ENCODE data around the gene CDIP1.

CDIP1 gene

DNA sequence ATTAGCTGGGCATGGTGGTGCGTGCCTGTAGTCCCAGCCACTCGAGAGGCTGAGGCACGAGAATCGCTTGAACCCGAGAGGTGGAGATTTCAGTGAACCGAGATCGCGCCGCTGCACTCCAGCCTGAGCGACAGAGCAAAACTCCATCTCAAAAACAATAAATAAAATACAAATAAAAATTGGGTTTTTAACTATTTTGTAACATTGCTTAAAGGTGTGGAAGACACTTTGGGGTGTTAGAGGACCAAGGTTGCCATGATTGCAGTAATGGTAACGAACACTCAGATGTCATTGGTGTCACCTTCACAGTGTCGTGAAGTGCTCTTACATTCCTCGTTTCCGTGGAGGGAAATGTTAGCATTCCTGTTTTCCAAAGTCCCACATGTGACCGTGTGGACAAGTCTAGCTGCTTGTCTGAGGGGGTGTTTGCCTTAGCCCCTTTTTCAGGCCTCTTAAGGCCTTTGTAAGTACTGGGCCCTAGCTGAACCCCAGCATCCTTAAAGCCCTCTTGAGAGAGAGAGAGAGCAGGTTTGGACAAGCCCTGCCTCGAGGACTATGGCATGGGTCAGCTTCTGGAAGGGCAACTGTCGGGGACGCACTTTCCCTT, 26.2 kb upstream of the CDIP1 start:
- no peak overlapping the region for H2BK5ac ChIP-seq (ENCODE audit: low read depth, low read length, poor library complexity)
- no peak overlapping the region for H3K9ac ChIP-seq (ENCODE audit: low read length)
- H3K18ac ChIP-seq (ENCODE audit: low read length), result no peak overlapping the region
- H2BK12ac ChIP-seq (ENCODE audit: low read length), result no peak overlapping the region
- H3K4me1 ChIP-seq (ENCODE audit: control insufficient read depth in 1 of 2, insufficient read depth in 2 of 2, low read length in 2 of 2), result no peaks in the 10 kb centered on the region
- no peak overlapping the region for H2AFZ ChIP-seq (ENCODE audit: insufficient read depth, low read length, poor library complexity)
- H3K4ac ChIP-seq (ENCODE audit: low read depth, low read length), result no peak overlapping the region
- H2BK120ac ChIP-seq (ENCODE audit: insufficient read depth, low read length, poor library complexity), result no peak overlapping the region
- no peaks in the 10 kb centered on the region for H3K27me3 ChIP-seq (ENCODE audit: insufficient read depth, low read length)
- H3K14ac ChIP-seq (ENCODE audit: low read length), result no peak overlapping the region
- no peaks in the 10 kb centered on the region for H3K79me2 ChIP-seq (ENCODE audit: control insufficient read depth, insufficient read depth, low read length, poor library complexity)
- no peaks in the 10 kb centered on the region for H3K36me3 ChIP-seq (ENCODE audit: control insufficient read depth in 1 of 2, insufficient read depth in 2 of 2, low read length in 2 of 2)
- H3K27ac ChIP-seq (ENCODE audit: low read depth, low read length), result no peak overlapping the region
- no peak overlapping the region for H4K91ac ChIP-seq (ENCODE audit: low read depth, low read length)
- no peak for DNase-seq
- WGBS (ENCODE audit: extremely low coverage, insufficient coverage, insufficient read length), result no CpG with 5 or more reads among the region's 18 CpGs
- no peak overlapping the region for H3K23ac ChIP-seq (ENCODE audit: low read length)
- H3K9me3 ChIP-seq (ENCODE audit: insufficient read depth, low read depth, low read length), result no peaks in the 10 kb centered on the region
- no peak overlapping the region for H4K8ac ChIP-seq (ENCODE audit: low read depth, low read length)
- H4K12ac ChIP-seq (ENCODE audit: low read depth, low read length), result no peak overlapping the region
- no peak overlapping the region for H3K4me2 ChIP-seq (ENCODE audit: low read length)
- no peak overlapping the region for H2AK5ac ChIP-seq (ENCODE audit: low read length)
- no peak overlapping the region for H3K4me3 ChIP-seq (ENCODE audit: low read depth, low read length)
- no peaks in the 10 kb centered on the region for H3K79me1 ChIP-seq (ENCODE audit: low read length)

DNA sequence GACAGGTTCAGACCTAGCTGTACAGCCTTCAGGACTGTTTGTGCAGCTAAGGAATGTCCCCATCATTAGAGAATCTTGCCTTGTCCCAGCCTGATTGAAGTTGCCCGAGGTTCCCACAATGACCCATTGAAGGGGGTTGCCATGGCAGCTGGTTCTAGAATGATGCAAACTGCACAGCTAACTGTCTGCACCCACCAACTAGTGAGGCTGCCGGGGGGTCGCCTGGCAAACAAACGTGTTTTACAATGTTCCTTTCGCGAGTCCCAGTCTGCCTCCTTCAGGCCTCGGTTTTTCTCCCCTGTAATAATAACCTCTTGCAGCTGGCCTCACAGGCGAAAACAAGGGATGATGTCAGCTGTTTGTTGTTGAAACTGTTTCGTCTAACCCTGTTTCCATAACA, 23.0 kb upstream of the CDIP1 start:
- no peak overlapping the region for H3K4ac ChIP-seq (ENCODE audit: low read depth, low read length)
- H2AK5ac ChIP-seq (ENCODE audit: low read length), result no peak overlapping the region
- no peaks in the 10 kb centered on the region for H3K27me3 ChIP-seq (ENCODE audit: insufficient read depth, low read length)
- H3K18ac ChIP-seq (ENCODE audit: low read length), result no peak overlapping the region
- no peak overlapping the region for H3K23ac ChIP-seq (ENCODE audit: low read length)
- no peak overlapping the region for H3K14ac ChIP-seq (ENCODE audit: low read length)
- H3K9ac ChIP-seq (ENCODE audit: low read length), result no peak overlapping the region
- no peak overlapping the region for H4K12ac ChIP-seq (ENCODE audit: low read depth, low read length)
- H3K4me2 ChIP-seq (ENCODE audit: low read length), result no peak overlapping the region
- no peak overlapping the region for H2BK120ac ChIP-seq (ENCODE audit: insufficient read depth, low read length, poor library complexity)
- no peak overlapping the region for H3K4me3 ChIP-seq (ENCODE audit: low read depth, low read length)
- no peak overlapping the region for H3K27ac ChIP-seq (ENCODE audit: low read depth, low read length)
- no peaks in the 10 kb centered on the region for H3K79me2 ChIP-seq (ENCODE audit: control insufficient read depth, insufficient read depth, low read length, poor library complexity)
- DNase-seq, result no peak
- H2BK5ac ChIP-seq (ENCODE audit: low read depth, low read length, poor library complexity), result no peak overlapping the region
- H4K91ac ChIP-seq (ENCODE audit: low read depth, low read length), result no peak overlapping the region
- H3K9me3 ChIP-seq (ENCODE audit: insufficient read depth, low read depth, low read length), result peaks cover 2% of the 10 kb centered on the region
- WGBS (ENCODE audit: extremely low coverage, insufficient coverage, insufficient read length), result no CpG with 5 or more reads among the region's 9 CpGs
- no peak overlapping the region for H4K8ac ChIP-seq (ENCODE audit: low read depth, low read length)
- H3K4me1 ChIP-seq (ENCODE audit: control insufficient read depth in 1 of 2, insufficient read depth in 2 of 2, low read length in 2 of 2), result no peaks in the 10 kb centered on the region
- H3K79me1 ChIP-seq (ENCODE audit: low read length), result no peaks in the 10 kb centered on the region
- no peaks in the 10 kb centered on the region for H3K36me3 ChIP-seq (ENCODE audit: control insufficient read depth in 1 of 2, insufficient read depth in 2 of 2, low read length in 2 of 2)
- H2AFZ ChIP-seq (ENCODE audit: insufficient read depth, low read length, poor library complexity), result no peak overlapping the region
- H2BK12ac ChIP-seq (ENCODE audit: low read length), result no peak overlapping the region

DNA sequence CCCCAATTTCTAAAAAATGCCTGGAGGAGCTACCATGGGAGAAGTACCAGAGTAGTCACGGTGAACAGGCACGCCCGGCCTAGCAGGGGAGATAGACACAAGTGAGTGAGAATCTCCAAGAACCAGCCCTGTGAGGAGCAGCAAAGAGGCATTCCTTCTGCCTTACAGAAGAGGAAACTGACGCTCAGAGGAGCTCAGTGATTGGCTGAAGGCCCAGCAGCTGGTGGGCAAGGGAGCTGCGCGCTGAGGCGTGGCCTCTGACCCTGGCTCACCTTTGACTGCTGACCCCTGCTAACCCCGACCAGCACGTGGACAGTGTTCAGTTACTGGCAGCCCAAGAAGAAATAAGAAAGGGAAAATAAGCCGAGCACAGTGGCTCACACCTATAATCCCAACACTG, 19.4 kb upstream of the CDIP1 start:
- DNase-seq, result no peak

DNA sequence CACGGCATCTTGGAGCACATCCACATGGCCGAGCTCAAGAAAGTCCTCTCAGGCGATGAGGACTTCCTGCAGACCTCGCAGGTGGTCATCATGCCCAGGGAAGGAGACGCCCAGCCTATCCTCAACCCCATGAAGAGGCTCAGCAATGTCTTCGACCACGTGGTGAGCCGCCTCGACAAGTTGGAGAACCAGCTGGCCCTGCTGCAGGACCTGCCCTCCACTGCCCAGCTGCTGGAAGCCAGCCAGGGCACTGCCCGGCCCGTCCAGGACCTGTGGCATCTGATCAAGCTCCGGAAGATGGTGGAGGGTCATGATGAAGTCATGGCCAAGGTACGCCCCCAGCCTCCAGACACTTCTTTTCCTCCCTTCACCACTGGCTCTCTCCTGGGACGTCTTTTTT, 18.0 kb upstream of the CDIP1 start:
- Histone ChIP-seq H3K4me1 (ENCODE audit: control insufficient read depth in 1 of 2, insufficient read depth in 2 of 2, low read length in 2 of 2) (no peaks in the 10 kb centered on the region), H3K79me2 (ENCODE audit: control insufficient read depth, insufficient read depth, low read length, poor library complexity) (no peaks in the 10 kb centered on the region), H3K4me3 (ENCODE audit: low read depth, low read length) (no peak overlapping the region), H2AFZ (ENCODE audit: insufficient read depth, low read length, poor library complexity) (no peak overlapping the region), H3K18ac (ENCODE audit: low read length) (no peak overlapping the region), H4K8ac (ENCODE audit: low read depth, low read length) (no peak overlapping the region), H3K79me1 (ENCODE audit: low read length) (no peaks in the 10 kb centered on the region), H2AK5ac (ENCODE audit: low read length) (no peak overlapping the region), H2BK5ac (ENCODE audit: low read depth, low read length, poor library complexity) (no peak overlapping the region), H3K9ac (ENCODE audit: low read length) (no peak overlapping the region), H3K36me3 (ENCODE audit: control insufficient read depth in 1 of 2, insufficient read depth in 2 of 2, low read length in 2 of 2) (no peaks in the 10 kb centered on the region), H3K14ac (ENCODE audit: low read length) (no peak overlapping the region), H3K4ac (ENCODE audit: low read depth, low read length) (no peak overlapping the region), H3K27me3 (ENCODE audit: insufficient read depth, low read length) (no peaks in the 10 kb centered on the region), H3K27ac (ENCODE audit: low read depth, low read length) (no peak overlapping the region), H4K12ac (ENCODE audit: low read depth, low read length) (no peak overlapping the region), H4K91ac (ENCODE audit: low read depth, low read length) (no peak overlapping the region), H3K4me2 (ENCODE audit: low read length) (no peak overlapping the region), H3K9me3 (ENCODE audit: insufficient read depth, low read depth, low read length) (peaks cover 2% of the 10 kb centered on the region), H3K23ac (ENCODE audit: low read length) (no peak overlapping the region), H2BK120ac (ENCODE audit: insufficient read depth, low read length, poor library complexity) (no peak overlapping the region), H2BK12ac (ENCODE audit: low read length) (no peak overlapping the region)
- no peak for DNase-seq
- WGBS (ENCODE audit: extremely low coverage, insufficient coverage, insufficient read length), result no CpG with 5 or more reads among the region's 14 CpGs

More for the DNA sequence above, 19.4 kb upstream of the CDIP1 start:
- Histone ChIP-seq H2BK12ac (ENCODE audit: low read length) (no peak overlapping the region), H3K9ac (ENCODE audit: low read length) (no peak overlapping the region), H3K79me2 (ENCODE audit: control insufficient read depth, insufficient read depth, low read length, poor library complexity) (no peaks in the 10 kb centered on the region), H3K27me3 (ENCODE audit: insufficient read depth, low read length) (no peaks in the 10 kb centered on the region), H3K4me3 (ENCODE audit: low read depth, low read length) (no peak overlapping the region), H4K91ac (ENCODE audit: low read depth, low read length) (no peak overlapping the region), H4K8ac (ENCODE audit: low read depth, low read length) (no peak overlapping the region), H3K14ac (ENCODE audit: low read length) (no peak overlapping the region), H3K18ac (ENCODE audit: low read length) (no peak overlapping the region), H3K4me1 (ENCODE audit: control insufficient read depth in 1 of 2, insufficient read depth in 2 of 2, low read length in 2 of 2) (no peaks in the 10 kb centered on the region), H2AK5ac (ENCODE audit: low read length) (no peak overlapping the region), H3K36me3 (ENCODE audit: control insufficient read depth in 1 of 2, insufficient read depth in 2 of 2, low read length in 2 of 2) (no peaks in the 10 kb centered on the region), H3K4ac (ENCODE audit: low read depth, low read length) (no peak overlapping the region), H3K23ac (ENCODE audit: low read length) (no peak overlapping the region), H3K9me3 (ENCODE audit: insufficient read depth, low read depth, low read length) (peaks cover 2% of the 10 kb centered on the region), H3K79me1 (ENCODE audit: low read length) (no peaks in the 10 kb centered on the region), H3K27ac (ENCODE audit: low read depth, low read length) (no peak overlapping the region), H3K4me2 (ENCODE audit: low read length) (no peak overlapping the region), H2BK120ac (ENCODE audit: insufficient read depth, low read length, poor library complexity) (no peak overlapping the region), H4K12ac (ENCODE audit: low read depth, low read length) (no peak overlapping the region), H2BK5ac (ENCODE audit: low read depth, low read length, poor library complexity) (no peak overlapping the region), H2AFZ (ENCODE audit: insufficient read depth, low read length, poor library complexity) (no peak overlapping the region)
- WGBS (ENCODE audit: extremely low coverage, insufficient coverage, insufficient read length), result no CpG with 5 or more reads among the region's 10 CpGs
